ENCODE results near the gene SMTNL2.

Gene SMTNL2

DNA sequence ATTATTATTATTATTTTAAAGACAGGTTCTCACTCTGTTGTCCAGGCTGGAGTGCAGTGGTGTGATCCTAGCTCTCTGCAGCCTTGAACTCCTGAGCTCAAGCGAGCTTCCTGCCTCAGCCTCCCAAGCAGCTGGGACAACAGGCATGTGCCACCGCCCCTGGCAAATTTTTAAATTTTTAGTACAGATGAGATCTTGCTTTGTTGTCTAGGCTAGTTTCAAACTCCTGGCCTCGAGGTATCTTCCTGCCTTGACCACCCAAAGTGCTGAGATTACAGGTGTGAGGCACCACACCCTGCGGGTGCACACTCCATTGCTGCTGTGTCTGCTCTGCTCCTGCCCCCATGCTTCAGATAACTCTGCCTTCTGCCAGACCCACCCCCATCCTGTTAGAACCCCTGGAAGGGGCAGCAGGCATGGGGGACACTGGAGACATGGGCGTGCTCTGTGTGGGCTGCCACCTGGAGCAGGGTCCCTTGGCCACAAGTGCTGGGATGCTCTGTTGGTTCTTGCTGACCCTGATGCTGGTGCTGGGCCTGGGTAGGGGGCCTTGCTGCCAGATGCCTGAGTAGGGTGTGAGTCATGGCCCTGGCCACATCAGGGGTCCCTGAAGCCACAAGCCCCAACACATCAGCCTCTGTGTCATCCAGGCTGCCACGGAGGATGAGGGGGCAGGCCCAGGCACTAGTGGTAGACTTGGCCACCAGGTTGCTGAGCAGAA, 26.5 kb upstream of the SMTNL2 start:
- no peaks in the 10 kb centered on the region for H3K9me3 Mint-ChIP-seq
- no peak overlapping the region for H3K4me3 Mint-ChIP-seq
- no peak overlapping the region for H3K27ac Mint-ChIP-seq
- H3K36me3 Mint-ChIP-seq (ENCODE audit: low read depth) = no peaks in the 10 kb centered on the region
- TF ChIP-seq, protein P1, sequence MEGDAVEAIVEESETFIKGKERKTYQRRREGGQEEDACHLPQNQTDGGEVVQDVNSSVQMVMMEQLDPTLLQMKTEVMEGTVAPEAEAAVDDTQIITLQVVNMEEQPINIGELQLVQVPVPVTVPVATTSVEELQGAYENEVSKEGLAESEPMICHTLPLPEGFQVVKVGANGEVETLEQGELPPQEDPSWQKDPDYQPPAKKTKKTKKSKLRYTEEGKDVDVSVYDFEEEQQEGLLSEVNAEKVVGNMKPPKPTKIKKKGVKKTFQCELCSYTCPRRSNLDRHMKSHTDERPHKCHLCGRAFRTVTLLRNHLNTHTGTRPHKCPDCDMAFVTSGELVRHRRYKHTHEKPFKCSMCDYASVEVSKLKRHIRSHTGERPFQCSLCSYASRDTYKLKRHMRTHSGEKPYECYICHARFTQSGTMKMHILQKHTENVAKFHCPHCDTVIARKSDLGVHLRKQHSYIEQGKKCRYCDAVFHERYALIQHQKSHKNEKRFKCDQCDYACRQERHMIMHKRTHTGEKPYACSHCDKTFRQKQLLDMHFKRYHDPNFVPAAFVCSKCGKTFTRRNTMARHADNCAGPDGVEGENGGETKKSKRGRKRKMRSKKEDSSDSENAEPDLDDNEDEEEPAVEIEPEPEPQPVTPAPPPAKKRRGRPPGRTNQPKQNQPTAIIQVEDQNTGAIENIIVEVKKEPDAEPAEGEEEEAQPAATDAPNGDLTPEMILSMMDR (IDR thresholded peaks at IDR 0.05) = no peak
- no peak for DNase-seq
- peaks cover 63% of the 10 kb centered on the region for H3K4me1 Mint-ChIP-seq
- peaks cover 11% of the 10 kb centered on the region for H3K27me3 Mint-ChIP-seq (ENCODE audit: low read depth, poor library complexity)

DNA sequence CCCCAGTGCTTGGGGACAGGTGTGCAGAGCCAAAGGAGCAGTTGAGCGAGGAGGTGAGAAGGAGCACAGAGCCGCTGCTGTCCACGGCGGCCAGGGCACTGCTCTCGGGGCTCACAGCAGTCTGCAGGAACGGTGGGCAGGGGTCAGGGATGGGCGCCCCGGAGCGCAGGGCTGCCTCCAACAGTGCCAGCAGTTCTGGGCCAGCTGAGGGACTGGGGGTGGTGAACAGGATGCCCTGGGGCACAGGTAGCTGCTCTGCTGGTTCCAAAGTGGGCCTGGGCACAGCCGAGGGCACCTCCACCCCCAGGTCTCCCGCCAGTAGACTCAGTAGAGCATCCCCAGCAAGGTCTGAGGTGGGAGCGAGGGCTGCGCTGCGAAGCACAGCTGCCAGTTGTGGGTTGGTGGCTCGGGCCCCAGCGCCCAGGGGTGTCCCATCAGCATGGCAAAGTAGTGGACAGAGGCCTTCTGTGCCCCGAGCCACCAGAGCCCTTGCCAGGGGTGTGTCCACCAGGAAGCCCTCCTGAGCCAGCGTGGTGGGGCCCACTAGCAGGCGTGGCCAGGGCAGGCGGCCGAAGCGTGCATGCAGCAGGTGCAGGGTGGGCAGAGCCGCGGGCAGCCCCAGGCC, 25.9 kb upstream of the SMTNL2 start:
- Mint-ChIP-seq H3K4me1 (peaks cover 62% of the 10 kb centered on the region), H3K27me3 (ENCODE audit: low read depth, poor library complexity) (peaks cover 15% of the 10 kb centered on the region), H3K4me3 (no peak overlapping the region), H3K9me3 (no peaks in the 10 kb centered on the region), H3K36me3 (ENCODE audit: low read depth) (no peaks in the 10 kb centered on the region), H3K27ac (no peak overlapping the region)
- no peak for DNase-seq
- TF ChIP-seq, protein P1 (IDR thresholded peaks at IDR 0.05) = no peak

DNA sequence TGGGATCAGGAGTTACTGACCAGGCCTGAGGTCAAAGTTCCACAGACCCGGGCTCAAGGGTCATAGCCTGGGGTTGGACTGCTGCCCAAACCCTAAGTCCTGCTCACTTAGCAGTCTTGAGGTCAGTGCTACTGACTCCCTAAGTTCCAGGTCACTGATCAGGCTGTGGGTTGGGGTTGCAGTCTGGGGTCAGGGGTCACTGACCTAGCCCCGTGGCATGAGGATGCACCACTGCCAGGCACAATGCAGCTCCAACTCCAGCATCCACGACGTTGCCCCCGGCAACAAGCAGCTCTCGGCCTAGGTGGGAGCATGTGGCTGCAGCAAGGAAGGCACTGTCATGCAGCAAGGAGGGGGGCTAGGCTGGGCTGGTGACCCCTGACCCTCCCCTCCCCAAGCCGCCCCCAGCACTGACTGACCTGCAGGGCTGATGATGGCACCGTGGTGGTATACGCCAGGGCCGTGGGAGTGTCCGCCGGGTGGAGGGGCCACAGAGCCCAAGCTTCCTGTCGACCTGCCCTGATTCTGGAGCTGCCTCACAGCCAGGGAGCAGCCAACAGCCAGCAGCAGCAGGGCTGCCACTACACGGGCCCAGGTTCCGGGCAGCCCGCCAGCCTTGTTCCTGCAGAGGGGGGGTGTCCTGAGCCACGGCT, 25.1 kb upstream of the SMTNL2 start:
- peaks cover 15% of the 10 kb centered on the region for H3K27me3 Mint-ChIP-seq (ENCODE audit: low read depth, poor library complexity)
- no peak overlapping the region for H3K27ac Mint-ChIP-seq
- peaks cover 54% of the 10 kb centered on the region for H3K4me1 Mint-ChIP-seq
- H3K36me3 Mint-ChIP-seq (ENCODE audit: low read depth) = no peaks in the 10 kb centered on the region
- no peak overlapping the region for H3K4me3 Mint-ChIP-seq
- no peak for DNase-seq
- H3K9me3 Mint-ChIP-seq = no peaks in the 10 kb centered on the region
- TF ChIP-seq, protein P1 (IDR thresholded peaks at IDR 0.05) = no peak

DNA sequence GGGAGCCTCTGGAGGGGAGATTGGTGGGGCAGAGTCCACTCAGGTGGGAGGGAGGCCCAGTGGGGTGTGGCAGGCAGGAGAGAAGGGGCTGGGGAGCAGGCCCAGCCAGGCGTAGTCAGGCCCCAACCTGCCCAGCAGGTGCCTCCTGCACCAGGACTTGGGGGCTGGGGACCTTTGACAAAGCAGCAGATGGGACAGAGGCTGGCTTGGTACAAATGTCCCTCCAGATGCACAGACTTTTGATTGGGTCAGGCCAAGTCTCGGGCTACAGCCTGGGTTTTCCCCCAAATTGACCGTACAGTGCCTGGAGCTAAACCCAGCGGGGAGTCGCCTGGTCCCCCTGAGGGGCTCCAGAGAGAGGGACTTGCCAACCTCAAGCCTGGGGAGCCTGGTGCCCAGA, 24.4 kb upstream of the SMTNL2 start:
- Mint-ChIP-seq H3K9me3 (no peaks in the 10 kb centered on the region), H3K36me3 (ENCODE audit: low read depth) (no peaks in the 10 kb centered on the region), H3K4me3 (no peak overlapping the region), H3K27ac (no peak overlapping the region), H3K27me3 (ENCODE audit: low read depth, poor library complexity) (peaks cover 15% of the 10 kb centered on the region), H3K4me1 (peaks cover 47% of the 10 kb centered on the region)
- TF ChIP-seq, protein P1 (IDR thresholded peaks at IDR 0.05) = no peak
- DNase-seq = no peak

DNA sequence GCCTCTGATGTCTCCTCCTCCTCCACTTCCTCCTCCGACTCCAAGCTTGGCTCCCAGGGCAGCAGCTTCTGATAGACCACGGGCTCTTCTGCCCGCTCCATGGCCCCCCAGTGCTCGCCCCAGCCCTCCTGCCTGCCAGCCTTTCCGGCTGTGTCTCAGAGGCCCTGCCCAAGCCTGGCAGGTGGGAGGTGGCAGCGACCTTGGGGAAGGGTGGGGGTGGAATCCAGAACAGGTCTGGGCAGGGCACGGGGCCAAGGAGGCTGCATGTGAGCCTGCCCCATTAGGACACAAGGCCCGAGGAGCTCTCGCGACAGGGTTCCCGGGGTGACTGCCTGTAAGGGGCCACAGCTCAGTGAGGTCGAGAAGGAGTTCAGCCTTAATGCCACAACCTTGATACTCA, 23.9 kb upstream of the SMTNL2 start, which contains the start of gene GGT6:
Gene GGT6 (minus strand): TSS at position 157 of the 400 bp plus-strand sequence. CDS start 56 bp downstream, at position 101.
- TF ChIP-seq, protein P1 (IDR thresholded peaks at IDR 0.05) = no peak
- Mint-ChIP-seq H3K36me3 (ENCODE audit: low read depth) (no peaks in the 10 kb centered on the region), H3K27me3 (ENCODE audit: low read depth, poor library complexity) (peaks cover 15% of the 10 kb centered on the region), H3K4me3 (no peak within 1 kb of the TSS), H3K9me3 (no peaks in the 10 kb centered on the region), H3K4me1 (peaks cover 45% of the 10 kb centered on the region), H3K27ac (no peak within 1 kb of the TSS)
- no peak for DNase-seq
